Adrenal gland (tissue), 5 donors: Measurements from ENCODE around the gene AGAP1.

Experiments
- POLR2A ChIP-seq, 2 donors: fragments of 450-650 bp; IDR thresholded peaks; one replicate each; pipeline ENCODE4 v1.6.1; 2017; ENCODE audit warnings: antibody characterized with exemption in 2 of 2, mild to moderate bottlenecking in 2 of 2, moderate library complexity in 1 of 2
- TF ChIP-seq, protein P1 (sequence below), 6 experiments: fragments of 450-650 bp in 4 of 6; fragments of 200-600 bp in 2 of 6; sonication (generic) in 1 of 6; IDR thresholded peaks; 1 replicate in 5 of 6; 2 replicates in 1 of 6; pipeline versions ENCODE4 v1.5.1 to v1.8.0; 2016 to 2021; ENCODE audit warnings: antibody characterized with exemption in 6 of 6, mild to moderate bottlenecking in 2 of 6, moderate library complexity in 1 of 6
- donor health status: DM: no; HTN: no; CAD: no.

DNA sequence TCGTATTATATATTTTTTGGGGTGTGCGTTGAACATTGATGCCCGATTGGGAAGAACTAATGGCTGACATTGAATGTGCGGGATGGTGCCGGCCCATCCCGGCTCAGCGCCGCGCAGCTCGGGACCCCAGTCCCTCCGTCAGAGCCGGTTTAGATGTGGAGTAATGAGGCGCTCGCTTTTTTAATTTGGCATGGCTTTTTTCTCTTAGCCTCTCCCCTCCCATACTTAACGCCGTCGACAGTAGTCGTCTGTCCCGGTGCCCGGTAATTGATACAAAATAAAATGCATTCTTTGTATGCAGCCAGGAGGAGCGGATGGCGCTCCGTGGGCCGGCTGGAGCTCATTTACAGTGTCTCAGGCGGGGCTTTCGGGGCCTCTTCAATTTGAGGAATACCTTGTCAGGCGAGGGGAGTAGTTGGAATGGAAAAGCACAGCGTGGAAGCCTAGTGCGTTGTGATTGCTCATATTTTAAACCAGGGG lies 465.1 kb downstream of the AGAP1 start:
- TF ChIP-seq, protein P1, sequence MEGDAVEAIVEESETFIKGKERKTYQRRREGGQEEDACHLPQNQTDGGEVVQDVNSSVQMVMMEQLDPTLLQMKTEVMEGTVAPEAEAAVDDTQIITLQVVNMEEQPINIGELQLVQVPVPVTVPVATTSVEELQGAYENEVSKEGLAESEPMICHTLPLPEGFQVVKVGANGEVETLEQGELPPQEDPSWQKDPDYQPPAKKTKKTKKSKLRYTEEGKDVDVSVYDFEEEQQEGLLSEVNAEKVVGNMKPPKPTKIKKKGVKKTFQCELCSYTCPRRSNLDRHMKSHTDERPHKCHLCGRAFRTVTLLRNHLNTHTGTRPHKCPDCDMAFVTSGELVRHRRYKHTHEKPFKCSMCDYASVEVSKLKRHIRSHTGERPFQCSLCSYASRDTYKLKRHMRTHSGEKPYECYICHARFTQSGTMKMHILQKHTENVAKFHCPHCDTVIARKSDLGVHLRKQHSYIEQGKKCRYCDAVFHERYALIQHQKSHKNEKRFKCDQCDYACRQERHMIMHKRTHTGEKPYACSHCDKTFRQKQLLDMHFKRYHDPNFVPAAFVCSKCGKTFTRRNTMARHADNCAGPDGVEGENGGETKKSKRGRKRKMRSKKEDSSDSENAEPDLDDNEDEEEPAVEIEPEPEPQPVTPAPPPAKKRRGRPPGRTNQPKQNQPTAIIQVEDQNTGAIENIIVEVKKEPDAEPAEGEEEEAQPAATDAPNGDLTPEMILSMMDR (IDR thresholded peaks at IDR 0.05), result no peak
- TF ChIP-seq POLR2A (IDR thresholded peaks at IDR 0.05), result no peak
